Activated CD8-positive, alpha-beta memory T cell treated with anti-CD3 and anti-CD28 coated beads, Interleukin-2, amount 50 U/mL, for 1 hour (primary cell): ENCODE data around the gene MGAT4D.
"Not testable (repeated sequence)": the region's sequence is repeated elsewhere in the genome, so short reads cannot be mapped to it uniquely, and the experiment has no call there.

ENCODE experiments used
- DNase-seq: peaks from one replicate; pipeline ENCODE4 v3.0.0-alpha.2; 2020; ENCODE audit errors: extremely low read depth

MGAT4D gene

DNA sequence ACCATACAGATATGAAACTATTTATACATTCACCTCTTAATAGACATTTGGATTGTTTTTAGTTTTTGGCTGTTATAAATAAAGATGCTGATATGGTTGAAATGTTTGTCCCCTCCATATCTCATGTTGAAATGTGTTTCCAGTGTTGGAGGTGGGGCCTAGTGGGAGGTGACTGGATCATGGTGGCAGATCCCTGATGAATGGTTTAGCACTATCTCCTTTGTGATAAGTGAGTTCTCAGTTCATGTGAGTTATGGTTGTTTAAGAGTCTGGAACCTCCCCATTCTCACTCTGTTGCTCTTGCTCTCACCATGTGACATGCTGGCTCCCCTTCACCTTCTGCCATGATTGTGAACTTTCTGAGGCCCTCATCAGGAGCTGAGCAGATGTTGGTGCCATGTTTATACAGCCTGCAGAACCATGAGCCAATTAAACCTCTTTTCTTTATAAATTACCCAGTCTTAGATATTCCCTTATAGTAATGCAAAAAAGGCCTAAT lies 58.4 kb downstream of the MGAT4D start:
- no peak for DNase-seq

DNA sequence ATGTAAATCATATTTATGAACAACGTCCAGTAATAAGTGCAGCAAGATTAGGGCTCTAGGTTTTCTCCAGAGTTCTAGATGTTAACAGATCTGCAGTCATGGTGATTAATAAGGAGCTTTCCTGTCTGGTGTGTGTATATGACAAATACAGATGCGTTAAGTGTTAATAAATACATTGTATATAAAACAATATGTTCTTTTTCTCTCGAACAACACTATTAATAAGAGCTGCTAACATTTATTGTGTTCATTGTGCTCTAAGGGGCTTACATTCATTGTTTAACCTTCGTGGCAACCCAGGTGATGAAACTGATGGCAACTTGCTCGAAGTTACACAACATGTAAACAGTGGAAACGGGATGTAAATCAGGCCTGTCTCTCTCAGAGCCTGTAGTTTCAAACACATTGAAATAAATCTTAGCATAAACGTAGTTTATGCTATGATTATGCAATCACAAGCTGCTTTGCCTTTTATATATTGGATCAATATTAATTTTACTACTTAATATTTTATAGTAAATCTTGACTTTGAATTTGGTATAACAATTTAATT lies 70.1 kb downstream of the MGAT4D start:
- no peak for DNase-seq

- DNase-seq = no peak
These were observed 70.8 kb downstream of the MGAT4D start, which contains the start of gene CLGN for GRCh38 chr4:140427106-140427918. Gene CLGN, minus strand, starts transcription at chr4:140427648. Its CDS starts 14,570 bp downstream, at chr4:140413078.

- DNase-seq = no peak
These were observed 71.4 kb downstream of the MGAT4D start for GRCh38 chr4:140426610-140427105.

- DNase-seq = no peak
These were observed 75.0 kb downstream of the MGAT4D start for GRCh38 chr4:140423106-140423505.

DNA sequence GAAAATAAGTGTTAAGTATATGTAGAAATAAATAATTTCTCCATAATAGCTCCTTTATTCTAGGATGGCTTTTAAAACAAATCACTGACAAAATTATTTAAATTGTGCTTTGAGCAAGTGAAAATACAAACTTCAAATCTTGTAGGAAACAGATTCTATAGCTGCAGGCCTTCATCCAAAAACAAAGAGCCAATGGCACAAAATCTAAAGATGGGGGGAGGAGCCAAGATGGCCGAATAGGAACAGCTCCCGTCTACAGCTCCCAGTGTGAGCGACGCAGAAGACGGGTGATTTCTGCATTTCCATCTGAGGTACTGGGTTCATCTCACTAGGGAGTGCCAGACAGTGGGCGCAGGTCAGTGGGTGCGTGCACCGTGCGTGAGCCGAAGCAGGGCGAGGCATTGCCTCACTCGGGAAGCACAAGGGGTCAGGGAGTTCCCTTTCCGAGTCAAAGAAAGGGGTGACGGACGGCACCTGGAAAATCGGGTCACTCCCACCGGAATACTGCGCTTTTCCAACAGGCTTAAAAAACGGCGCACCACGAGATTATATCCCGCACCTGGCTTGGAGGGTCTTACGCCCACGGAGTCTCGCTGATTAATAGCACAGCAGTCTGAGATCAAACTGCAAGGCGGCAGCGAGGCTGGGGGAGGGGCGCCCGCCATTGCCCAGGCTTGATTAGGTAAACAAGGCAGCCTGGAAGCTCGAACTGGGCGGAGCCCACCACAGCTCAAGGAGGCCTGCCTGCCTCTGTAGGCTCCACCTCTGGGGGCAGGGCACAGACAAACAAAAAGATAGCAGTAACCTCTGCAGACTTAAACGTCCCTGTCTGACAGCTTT lies 84.7 kb downstream of the MGAT4D start:
- not testable (repeated sequence) for DNase-seq

DNA sequence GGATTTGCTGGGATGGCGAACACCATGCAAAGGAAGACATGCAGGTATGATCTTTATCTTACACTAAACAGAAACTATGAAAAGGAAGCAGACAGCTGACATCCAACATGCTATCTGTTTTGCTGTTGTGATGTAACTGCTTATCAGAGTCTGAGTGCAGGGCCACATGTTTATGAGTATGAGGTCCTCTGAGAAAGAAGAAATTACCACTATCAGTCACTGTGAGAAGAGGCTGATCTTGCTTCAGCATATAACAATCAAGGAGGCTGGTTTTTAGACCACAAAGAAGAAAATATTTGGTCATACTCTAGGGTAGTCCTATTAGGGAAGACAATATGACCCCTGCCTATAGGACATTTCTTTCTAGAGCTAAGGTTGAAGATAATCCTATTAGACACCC lies 89.1 kb downstream of the MGAT4D start:
- DNase-seq = no peak

- no peak for DNase-seq
These were observed 91.8 kb downstream of the MGAT4D start for GRCh38 chr4:140406292-140406691.

DNA sequence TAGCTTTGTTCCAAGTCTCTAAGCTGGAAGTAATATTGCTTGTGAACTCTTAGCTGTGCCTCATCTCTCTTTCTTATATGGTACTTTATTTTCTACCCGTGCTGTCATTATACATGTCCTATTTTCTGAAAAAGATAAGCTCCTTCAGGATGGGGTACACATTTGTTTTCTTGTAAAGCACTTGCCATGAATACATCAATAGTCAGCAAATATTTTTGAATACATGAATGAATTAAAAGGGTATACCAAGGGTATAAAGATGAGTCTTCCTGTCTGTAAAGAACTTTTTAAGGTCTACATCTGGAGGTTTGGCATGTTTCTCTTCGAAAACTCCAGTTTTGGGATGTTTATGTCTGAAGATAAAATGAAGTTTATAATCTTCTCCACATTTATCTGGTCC lies 98.0 kb downstream of the MGAT4D start:
- DNase-seq = no peak

DNA sequence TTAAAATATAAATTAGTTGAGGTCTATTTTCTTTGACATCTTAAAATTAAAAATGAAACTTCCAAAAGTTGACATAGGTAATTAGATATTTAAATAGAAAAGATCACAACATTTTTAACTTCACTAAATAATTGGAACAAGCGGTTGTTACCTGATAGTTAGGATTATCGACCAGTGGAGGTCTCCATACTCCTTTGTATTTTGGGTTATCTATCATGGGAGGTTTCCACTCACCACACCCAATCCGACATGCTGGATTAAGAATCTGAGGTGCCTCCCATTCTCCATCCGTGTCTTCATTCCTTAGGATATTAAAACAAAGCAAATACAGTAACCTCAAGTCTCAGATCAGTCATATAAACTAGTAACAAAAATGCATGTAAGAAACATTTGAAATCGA lies 102.4 kb downstream of the MGAT4D start:
- DNase-seq = no peak
